ENCODE results near the gene OSBPL3. TPM values are rescaled to one million over a fixed set of nuclear protein-coding genes. Genes with fewer than 3 reads are reported as not detected.

The OSBPL3 gene
- polyA plus RNA-seq, 1 donor from 2014 or later: 0.26 TPM

- no peaks in the 10 kb centered on the region for H3K9me3 ChIP-seq (ENCODE audit: low read length)
- no peaks in the 10 kb centered on the region for H3K9me2 ChIP-seq (ENCODE audit: insufficient read depth, low read length)
- TF ChIP-seq TAF1 (IDR thresholded peaks at IDR 0.05; ENCODE audit: low read depth) (no peak), EP300 (conservative IDR thresholded peaks at IDR 0.05; ENCODE audit: poor library complexity, severe bottlenecking) (no peak), POLR2AphosphoS5 (IDR thresholded peaks at IDR 0.05) (no peak), MXI1 (conservative IDR thresholded peaks at IDR 0.05; ENCODE audit: poor library complexity, severe bottlenecking) (no peak), RAD21 (conservative IDR thresholded peaks at IDR 0.05) (no peak), EZH2 (IDR thresholded peaks at IDR 0.05; ENCODE audit: borderline replicate concordance, insufficient read depth, low read length, poor library complexity, severe bottlenecking) (no peak), SMC3 (conservative IDR thresholded peaks at IDR 0.05; ENCODE audit: poor library complexity) (no peak)
- TF ChIP-seq, protein P1, sequence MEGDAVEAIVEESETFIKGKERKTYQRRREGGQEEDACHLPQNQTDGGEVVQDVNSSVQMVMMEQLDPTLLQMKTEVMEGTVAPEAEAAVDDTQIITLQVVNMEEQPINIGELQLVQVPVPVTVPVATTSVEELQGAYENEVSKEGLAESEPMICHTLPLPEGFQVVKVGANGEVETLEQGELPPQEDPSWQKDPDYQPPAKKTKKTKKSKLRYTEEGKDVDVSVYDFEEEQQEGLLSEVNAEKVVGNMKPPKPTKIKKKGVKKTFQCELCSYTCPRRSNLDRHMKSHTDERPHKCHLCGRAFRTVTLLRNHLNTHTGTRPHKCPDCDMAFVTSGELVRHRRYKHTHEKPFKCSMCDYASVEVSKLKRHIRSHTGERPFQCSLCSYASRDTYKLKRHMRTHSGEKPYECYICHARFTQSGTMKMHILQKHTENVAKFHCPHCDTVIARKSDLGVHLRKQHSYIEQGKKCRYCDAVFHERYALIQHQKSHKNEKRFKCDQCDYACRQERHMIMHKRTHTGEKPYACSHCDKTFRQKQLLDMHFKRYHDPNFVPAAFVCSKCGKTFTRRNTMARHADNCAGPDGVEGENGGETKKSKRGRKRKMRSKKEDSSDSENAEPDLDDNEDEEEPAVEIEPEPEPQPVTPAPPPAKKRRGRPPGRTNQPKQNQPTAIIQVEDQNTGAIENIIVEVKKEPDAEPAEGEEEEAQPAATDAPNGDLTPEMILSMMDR (IDR thresholded peaks at IDR 0.05; ENCODE audit: poor library complexity, severe bottlenecking): no peak
- TF ChIP-seq, protein P2, sequence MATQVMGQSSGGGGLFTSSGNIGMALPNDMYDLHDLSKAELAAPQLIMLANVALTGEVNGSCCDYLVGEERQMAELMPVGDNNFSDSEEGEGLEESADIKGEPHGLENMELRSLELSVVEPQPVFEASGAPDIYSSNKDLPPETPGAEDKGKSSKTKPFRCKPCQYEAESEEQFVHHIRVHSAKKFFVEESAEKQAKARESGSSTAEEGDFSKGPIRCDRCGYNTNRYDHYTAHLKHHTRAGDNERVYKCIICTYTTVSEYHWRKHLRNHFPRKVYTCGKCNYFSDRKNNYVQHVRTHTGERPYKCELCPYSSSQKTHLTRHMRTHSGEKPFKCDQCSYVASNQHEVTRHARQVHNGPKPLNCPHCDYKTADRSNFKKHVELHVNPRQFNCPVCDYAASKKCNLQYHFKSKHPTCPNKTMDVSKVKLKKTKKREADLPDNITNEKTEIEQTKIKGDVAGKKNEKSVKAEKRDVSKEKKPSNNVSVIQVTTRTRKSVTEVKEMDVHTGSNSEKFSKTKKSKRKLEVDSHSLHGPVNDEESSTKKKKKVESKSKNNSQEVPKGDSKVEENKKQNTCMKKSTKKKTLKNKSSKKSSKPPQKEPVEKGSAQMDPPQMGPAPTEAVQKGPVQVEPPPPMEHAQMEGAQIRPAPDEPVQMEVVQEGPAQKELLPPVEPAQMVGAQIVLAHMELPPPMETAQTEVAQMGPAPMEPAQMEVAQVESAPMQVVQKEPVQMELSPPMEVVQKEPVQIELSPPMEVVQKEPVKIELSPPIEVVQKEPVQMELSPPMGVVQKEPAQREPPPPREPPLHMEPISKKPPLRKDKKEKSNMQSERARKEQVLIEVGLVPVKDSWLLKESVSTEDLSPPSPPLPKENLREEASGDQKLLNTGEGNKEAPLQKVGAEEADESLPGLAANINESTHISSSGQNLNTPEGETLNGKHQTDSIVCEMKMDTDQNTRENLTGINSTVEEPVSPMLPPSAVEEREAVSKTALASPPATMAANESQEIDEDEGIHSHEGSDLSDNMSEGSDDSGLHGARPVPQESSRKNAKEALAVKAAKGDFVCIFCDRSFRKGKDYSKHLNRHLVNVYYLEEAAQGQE (IDR thresholded peaks at IDR 0.05; ENCODE audit: borderline replicate concordance): no peak
- no peak overlapping the region for H3K4me3 ChIP-seq (ENCODE audit: low read length)
- H3K27ac ChIP-seq (ENCODE audit: low read length): no peak overlapping the region
- H3K9ac ChIP-seq (ENCODE audit: low read length): no peak overlapping the region
- no peaks in the 10 kb centered on the region for H3K27me3 ChIP-seq (ENCODE audit: insufficient read depth, low read depth, low read length)
- H3K4me2 ChIP-seq (ENCODE audit: low read length): no peak overlapping the region
- H3F3A ChIP-seq (ENCODE audit: insufficient read depth, low read length, poor library complexity, severe bottlenecking): no peaks in the 10 kb centered on the region
- no peaks in the 10 kb centered on the region for H3K36me3 ChIP-seq (ENCODE audit: insufficient read depth, low read length)
- no peaks in the 10 kb centered on the region for H3K79me2 ChIP-seq (replicated peaks; ENCODE audit: insufficient read depth, low read length)
- no peak overlapping the region for H2AFZ ChIP-seq (ENCODE audit: low read depth, low read length)
- H4K20me1 ChIP-seq (ENCODE audit: insufficient read depth): no peaks in the 10 kb centered on the region
Measured at GRCh38 chr7:24882989-24883621, 96.9 kb downstream of the OSBPL3 start.

DNA sequence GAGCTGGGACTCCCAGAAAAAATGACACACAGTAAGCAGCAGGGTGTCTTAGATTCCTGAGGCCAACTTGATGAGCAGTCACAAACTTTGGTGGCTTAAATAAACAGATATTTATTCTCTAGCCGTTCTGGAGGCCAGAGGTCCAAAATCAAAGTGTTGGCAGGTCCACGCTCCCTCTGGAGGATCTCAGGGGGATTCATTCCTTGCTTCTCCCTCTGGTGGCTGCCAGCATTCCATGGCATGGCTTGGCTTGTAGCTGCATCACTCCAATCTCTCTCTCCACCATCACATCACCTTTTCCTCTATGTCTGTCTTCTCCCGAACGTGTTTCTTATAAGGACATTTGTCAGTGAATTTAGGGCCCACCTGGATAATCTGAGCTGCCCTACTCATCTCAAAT, 98.4 kb downstream of the OSBPL3 start:
- H2AFZ ChIP-seq (ENCODE audit: low read depth, low read length): no peak overlapping the region
- H4K20me1 ChIP-seq (ENCODE audit: insufficient read depth): no peaks in the 10 kb centered on the region
- no peaks in the 10 kb centered on the region for H3K27me3 ChIP-seq (ENCODE audit: insufficient read depth, low read depth, low read length)
- H3K36me3 ChIP-seq (ENCODE audit: insufficient read depth, low read length): no peaks in the 10 kb centered on the region
- H3K4me3 ChIP-seq (ENCODE audit: low read length): no peak overlapping the region
- H3K9me2 ChIP-seq (ENCODE audit: insufficient read depth, low read length): no peaks in the 10 kb centered on the region
- no peaks in the 10 kb centered on the region for H3K9me3 ChIP-seq (ENCODE audit: low read length)
- H3K79me2 ChIP-seq (replicated peaks; ENCODE audit: insufficient read depth, low read length): no peaks in the 10 kb centered on the region
- TF ChIP-seq, protein P1 (IDR thresholded peaks at IDR 0.05; ENCODE audit: poor library complexity, severe bottlenecking): no peak
- TF ChIP-seq, protein P2 (IDR thresholded peaks at IDR 0.05; ENCODE audit: borderline replicate concordance): no peak
- TF ChIP-seq POLR2AphosphoS5 (IDR thresholded peaks at IDR 0.05) (no peak), EZH2 (IDR thresholded peaks at IDR 0.05; ENCODE audit: borderline replicate concordance, insufficient read depth, low read length, poor library complexity, severe bottlenecking) (no peak), EP300 (conservative IDR thresholded peaks at IDR 0.05; ENCODE audit: poor library complexity, severe bottlenecking) (no peak), RAD21 (conservative IDR thresholded peaks at IDR 0.05) (no peak), SMC3 (conservative IDR thresholded peaks at IDR 0.05; ENCODE audit: poor library complexity) (no peak)
- no peak overlapping the region for H3K4me2 ChIP-seq (ENCODE audit: low read length)
- H3F3A ChIP-seq (ENCODE audit: insufficient read depth, low read length, poor library complexity, severe bottlenecking): no peaks in the 10 kb centered on the region
- H3K9ac ChIP-seq (ENCODE audit: low read length): no peak overlapping the region
- no peak overlapping the region for H3K27ac ChIP-seq (ENCODE audit: low read length)

Data from neural cell (in vitro differentiated cells).